ENCODE data around the gene CHPF2. TPM values are rescaled to one million over a fixed set of nuclear protein-coding genes. Genes with fewer than 3 reads are reported as not detected.

Gene CHPF2
- total RNA-seq, 4 donors from 2014 or later, result 34.5 to 58.5 (median 40.2) TPM

DNA sequence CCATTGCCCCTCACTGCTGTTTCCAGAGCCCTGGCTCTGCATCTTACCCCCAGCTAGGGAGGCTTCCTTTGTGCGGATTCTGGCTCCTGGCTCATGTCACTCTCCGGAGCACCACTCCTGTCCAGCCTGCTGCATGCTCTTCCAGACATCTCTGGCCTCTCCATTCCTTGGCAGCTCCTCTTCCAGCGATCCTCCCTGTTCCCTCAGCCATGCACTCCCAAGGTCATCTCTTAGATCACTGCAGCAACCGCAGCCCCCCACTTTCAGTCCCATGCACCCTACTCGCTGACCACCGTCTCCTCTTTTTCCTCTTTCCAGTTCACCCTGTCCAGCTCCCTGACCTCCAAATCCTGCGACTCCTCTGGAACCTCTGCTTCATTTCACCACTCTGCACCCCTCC, 23.1 kb downstream of the CHPF2 start:
- peaks cover 0 to 26% (median 12%) of the 10 kb centered on the region in 4 donors for H3K4me1 ChIP-seq
- no peaks in the 10 kb centered on the region for H3K9me3 ChIP-seq
- no peaks in the 10 kb centered on the region for H3K36me3 ChIP-seq
- no peaks in the 10 kb centered on the region for H3K27me3 ChIP-seq
- TF ChIP-seq, protein P1, sequence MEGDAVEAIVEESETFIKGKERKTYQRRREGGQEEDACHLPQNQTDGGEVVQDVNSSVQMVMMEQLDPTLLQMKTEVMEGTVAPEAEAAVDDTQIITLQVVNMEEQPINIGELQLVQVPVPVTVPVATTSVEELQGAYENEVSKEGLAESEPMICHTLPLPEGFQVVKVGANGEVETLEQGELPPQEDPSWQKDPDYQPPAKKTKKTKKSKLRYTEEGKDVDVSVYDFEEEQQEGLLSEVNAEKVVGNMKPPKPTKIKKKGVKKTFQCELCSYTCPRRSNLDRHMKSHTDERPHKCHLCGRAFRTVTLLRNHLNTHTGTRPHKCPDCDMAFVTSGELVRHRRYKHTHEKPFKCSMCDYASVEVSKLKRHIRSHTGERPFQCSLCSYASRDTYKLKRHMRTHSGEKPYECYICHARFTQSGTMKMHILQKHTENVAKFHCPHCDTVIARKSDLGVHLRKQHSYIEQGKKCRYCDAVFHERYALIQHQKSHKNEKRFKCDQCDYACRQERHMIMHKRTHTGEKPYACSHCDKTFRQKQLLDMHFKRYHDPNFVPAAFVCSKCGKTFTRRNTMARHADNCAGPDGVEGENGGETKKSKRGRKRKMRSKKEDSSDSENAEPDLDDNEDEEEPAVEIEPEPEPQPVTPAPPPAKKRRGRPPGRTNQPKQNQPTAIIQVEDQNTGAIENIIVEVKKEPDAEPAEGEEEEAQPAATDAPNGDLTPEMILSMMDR (IDR thresholded peaks at IDR 0.05), result no peak
- TF ChIP-seq POLR2A (IDR thresholded peaks at IDR 0.05), result no peak
- H3K27ac ChIP-seq, result no peak overlapping the region
- DNase-seq (ENCODE audit: low spot score in 2 of 2), result no peak
- WGBS, 2 donors, result 76 to 79% methylated on average over 7 of the region's 7 CpGs
- no peak overlapping the region for H3K4me3 ChIP-seq

DNA sequence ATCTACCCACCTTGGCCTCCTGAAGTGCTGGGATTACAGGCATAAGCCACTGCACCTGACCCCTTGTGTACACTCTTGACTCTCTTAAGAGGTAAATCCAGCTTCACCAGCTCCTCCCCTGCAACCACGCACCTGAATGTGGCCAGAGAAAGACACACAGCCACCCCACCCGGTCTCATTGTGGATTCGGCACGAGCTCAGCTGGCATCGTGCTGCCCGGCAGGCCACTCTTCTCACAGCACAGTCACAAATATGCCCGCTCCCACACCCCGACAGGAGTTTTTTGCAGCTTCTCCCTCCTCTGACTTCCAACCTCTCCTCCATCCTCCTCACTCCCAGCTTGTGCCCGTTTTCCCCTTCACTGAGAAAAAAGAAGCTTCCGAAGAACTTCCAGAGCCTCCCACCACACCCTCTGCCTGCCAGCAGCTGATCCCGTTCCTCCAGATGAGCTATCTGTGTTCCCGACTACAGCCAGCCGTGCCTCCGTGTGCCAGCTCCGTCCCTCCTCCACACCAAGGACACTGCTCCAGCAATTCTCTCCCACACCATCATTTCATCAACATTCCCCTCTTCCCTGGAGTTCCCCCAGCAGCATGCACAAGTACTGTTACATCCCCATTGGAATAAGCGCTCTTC, 24.2 kb downstream of the CHPF2 start:
- no peak for DNase-seq (ENCODE audit: low spot score in 2 of 2)
- H3K27ac ChIP-seq, result no peak overlapping the region
- H3K36me3 ChIP-seq, result no peaks in the 10 kb centered on the region
- no peaks in the 10 kb centered on the region for H3K9me3 ChIP-seq
- no peaks in the 10 kb centered on the region for H3K27me3 ChIP-seq
- TF ChIP-seq EP300 (IDR thresholded peaks at IDR 0.05), result no peak
- TF ChIP-seq, protein P1 (IDR thresholded peaks at IDR 0.05), result no peak
- no peak for TF ChIP-seq POLR2A (IDR thresholded peaks at IDR 0.05)
- no peak overlapping the region for H3K4me3 ChIP-seq
- WGBS, 2 donors, result 58 to 63% methylated on average over 16 of the region's 16 CpGs
- peaks cover 0 to 15% (median 7%) of the 10 kb centered on the region in 4 donors for H3K4me1 ChIP-seq

DNA sequence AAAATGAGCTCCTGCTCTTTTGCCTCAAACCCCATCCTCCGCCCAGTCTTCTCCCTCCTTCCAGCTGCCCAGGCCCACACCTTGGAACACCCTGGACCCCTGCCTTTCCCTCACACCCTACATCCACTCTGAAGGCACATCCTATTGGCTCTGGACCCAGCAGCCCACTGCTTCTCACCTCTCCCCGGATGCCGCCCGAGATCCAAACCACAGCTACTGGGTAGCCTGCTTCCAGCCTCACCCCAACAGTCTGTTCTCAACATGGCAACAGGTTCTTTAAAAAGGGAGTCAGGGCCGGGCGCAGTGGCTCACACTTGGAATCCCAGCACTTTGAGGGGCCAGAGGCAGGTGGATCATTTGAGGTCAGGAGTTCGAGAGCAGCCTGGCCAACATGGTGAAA, 25.7 kb downstream of the CHPF2 start:
- Histone ChIP-seq H3K4me3 (no peak overlapping the region), H3K9me3 (no peaks in the 10 kb centered on the region), H3K4me1 (peaks cover 0 to 3% (median under 1%) of the 10 kb centered on the region in 4 donors), H3K27ac (no peak overlapping the region), H3K27me3 (no peaks in the 10 kb centered on the region), H3K36me3 (no peaks in the 10 kb centered on the region)
- 94 to 96% methylated on average over 6 to 7 of the region's 7 CpGs for WGBS, 2 donors
- TF ChIP-seq, protein P1 (IDR thresholded peaks at IDR 0.05), result no peak
- TF ChIP-seq EP300 (IDR thresholded peaks at IDR 0.05) (no peak), POLR2A (IDR thresholded peaks at IDR 0.05) (no peak)
- no peak for DNase-seq (ENCODE audit: low spot score in 2 of 2)

DNA sequence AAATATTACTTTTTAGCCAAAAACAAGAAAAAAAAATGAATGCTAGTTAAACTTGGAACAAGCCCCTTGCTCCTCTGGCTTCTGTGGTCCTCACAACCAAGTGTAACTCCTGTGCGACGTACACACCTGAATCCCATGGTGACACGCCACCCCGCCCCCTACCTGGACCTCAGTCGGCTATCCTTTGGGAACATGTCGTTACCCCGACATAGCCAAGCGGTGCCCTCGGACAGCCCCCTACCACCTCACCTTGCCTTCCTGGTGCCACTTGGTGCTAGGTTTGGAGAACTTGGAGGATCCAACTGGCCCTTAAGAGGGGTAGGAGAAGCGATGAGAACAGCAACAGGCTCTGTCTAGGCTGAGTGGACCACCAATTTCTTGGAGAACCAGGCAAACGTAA, 28.2 kb downstream of the CHPF2 start:
- Histone ChIP-seq H3K36me3 (no peaks in the 10 kb centered on the region), H3K27me3 (no peaks in the 10 kb centered on the region), H3K9me3 (no peaks in the 10 kb centered on the region), H3K4me3 (no peak overlapping the region), H3K4me1 (no peaks in the 10 kb centered on the region), H3K27ac (no peak overlapping the region)
- no peak for DNase-seq (ENCODE audit: low spot score in 2 of 2)
- TF ChIP-seq EP300 (IDR thresholded peaks at IDR 0.05) (no peak), POLR2A (IDR thresholded peaks at IDR 0.05) (no peak)
- TF ChIP-seq, protein P1 (IDR thresholded peaks at IDR 0.05), result no peak
- 87 to 89% methylated on average over 7 to 11 of the region's 11 CpGs for WGBS, 2 donors

DNA sequence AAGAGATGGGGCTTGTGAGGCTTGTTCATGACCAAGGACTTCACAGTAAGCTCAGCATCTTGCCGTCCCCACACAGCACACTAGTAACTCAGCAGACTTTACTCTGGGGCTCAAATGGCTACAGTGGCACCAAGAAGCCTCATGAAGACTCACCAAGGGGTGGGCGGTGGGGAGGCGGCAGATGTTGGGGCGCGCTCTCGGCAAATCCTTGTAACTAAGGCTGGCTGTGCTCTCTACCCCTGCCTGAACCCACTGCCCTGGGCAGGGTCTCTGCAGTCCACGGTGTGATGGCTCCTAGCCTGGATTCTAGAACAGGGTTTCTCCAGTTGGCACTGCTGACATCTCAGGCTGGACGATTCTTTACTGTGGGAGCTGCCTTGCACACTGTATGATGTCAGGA, 28.6 kb downstream of the CHPF2 start:
- DNase-seq (ENCODE audit: low spot score in 2 of 2), result no peak
- Histone ChIP-seq H3K27ac (no peak overlapping the region), H3K36me3 (no peaks in the 10 kb centered on the region), H3K4me1 (no peaks in the 10 kb centered on the region), H3K9me3 (no peaks in the 10 kb centered on the region), H3K4me3 (no peak overlapping the region), H3K27me3 (no peaks in the 10 kb centered on the region)
- 80 to 81% methylated on average over 7 to 8 of the region's 8 CpGs for WGBS, 2 donors
- TF ChIP-seq, protein P1 (IDR thresholded peaks at IDR 0.05), result no peak
- TF ChIP-seq EP300 (IDR thresholded peaks at IDR 0.05) (no peak), POLR2A (IDR thresholded peaks at IDR 0.05) (no peak)

Data from tibial nerve (tissue), 4 donors.